DOHH2 (cell line): Measurements from ENCODE around the gene FAM237A.

Source experiments
- H3F3A ChIP-seq: fragments of 200-600 bp; sonication (generic), shearing (Covaris generic); 2 replicates; pipeline ENCODE4 v1.6.0; 2016; ENCODE audit warnings: antibody characterized with exemption, mild to moderate bottlenecking; ENCODE audit not compliant: control insufficient read depth, insufficient read depth
- H3K27ac ChIP-seq: fragments of 200-600 bp; sonication (generic); 2 replicates; pipeline ENCODE4 v1.5.1; 2014; ENCODE audit warnings: low read depth, mild to moderate bottlenecking, low read length, moderate library complexity
- H3K27me3 ChIP-seq: fragments of 200-600 bp; sonication (generic); 2 replicates; pipeline ENCODE4 v1.6.1; 2014; ENCODE audit warnings: mild to moderate bottlenecking, low read length, mixed read lengths; ENCODE audit not compliant: control insufficient read depth
- H3K36me3 ChIP-seq: fragments of 200-600 bp; sonication (generic); 2 replicates; pipeline ENCODE4 v1.6.1; 2014; ENCODE audit warnings: mild to moderate bottlenecking, low read length, moderate library complexity, mixed read lengths; ENCODE audit not compliant: control insufficient read depth
- H3K4me1 ChIP-seq: fragments of 200-600 bp; sonication (generic); 2 replicates; pipeline ENCODE4 v1.6.1; 2014; ENCODE audit warnings: mild to moderate bottlenecking, low read length, mixed read lengths; ENCODE audit not compliant: control insufficient read depth
- H3K4me2 ChIP-seq: fragments of 200-600 bp; sonication (generic); 2 replicates; pipeline ENCODE4 v1.6.0; 2014; ENCODE audit warnings: mild to moderate bottlenecking, low read length, moderate library complexity
- H3K4me3 ChIP-seq: fragments of 200-600 bp; sonication (generic); 2 replicates; pipeline ENCODE4 v1.5.1; 2014; ENCODE audit warnings: mild to moderate bottlenecking, low read length, mixed read lengths
- H3K79me2 ChIP-seq: fragments of 200-600 bp; sonication (generic); 2 replicates; pipeline ENCODE4 v1.6.1; 2014; ENCODE audit warnings: mild to moderate bottlenecking, low read length, mixed read lengths; ENCODE audit not compliant: control insufficient read depth
- H3K9me2 ChIP-seq: fragments of 200-600 bp; sonication (generic); replicated peaks from 2 replicates; pipeline ENCODE4 v1.6.1; 2014; ENCODE audit warnings: mild to moderate bottlenecking, low read length, mixed read lengths; ENCODE audit not compliant: control insufficient read depth
- H3K9me3 ChIP-seq: fragments of 200-600 bp; sonication (generic); 2 replicates; pipeline ENCODE4 v1.6.1; 2014; ENCODE audit warnings: antibody characterized with exemption, low read length, mixed read lengths; ENCODE audit not compliant: control insufficient read depth, insufficient read depth
- H4K20me1 ChIP-seq: fragments of 200-600 bp; sonication (generic); 2 replicates; pipeline ENCODE4 v1.6.0; 2014; ENCODE audit warnings: low read depth, mild to moderate bottlenecking, antibody characterized with exemption, low read length, moderate library complexity; ENCODE audit not compliant: control insufficient read depth, insufficient read depth
- CTCF ChIP-seq: fragments of 200-600 bp; sonication (generic); IDR thresholded peaks from one replicate; pipeline ENCODE4 v1.5.1; 2014; ENCODE audit warnings: antibody characterized with exemption, mild to moderate bottlenecking, low read depth, low read length; ENCODE audit not compliant: poor library complexity, severe bottlenecking
- EZH2phosphoT487 ChIP-seq: fragments of 200-600 bp; sonication (generic); IDR thresholded peaks from 2 replicates; pipeline ENCODE4 v1.6.1; 2017; ENCODE audit warnings: borderline replicate concordance, mild to moderate bottlenecking, antibody characterized with exemption, low read length, moderate library complexity, mixed read lengths

Gene FAM237A

GRCh38 chr2:206693399-206694137 is 51.3 kb downstream of the FAM237A start:
- no peaks in the 10 kb centered on the region for H4K20me1 ChIP-seq
- H3F3A ChIP-seq, result no peaks in the 10 kb centered on the region
- H3K4me3 ChIP-seq, result no peak overlapping the region
- peaks cover 6% of the 10 kb centered on the region; the same call in 1 of the 2 replicates for H3K27me3 ChIP-seq
- H3K4me2 ChIP-seq, result no peak overlapping the region
- H3K27ac ChIP-seq, result no peak overlapping the region
- no peaks in the 10 kb centered on the region for H3K9me3 ChIP-seq
- no peaks in the 10 kb centered on the region for H3K79me2 ChIP-seq
- H3K4me1 ChIP-seq, result 0 out of 2 replicates have a peak, but pooled peaks cover 3% of the 10 kb centered on the region
- H3K9me2 ChIP-seq, result no peaks in the 10 kb centered on the region
- TF ChIP-seq CTCF (peak; percentile 70), EZH2phosphoT487 (no peak)
- H3K36me3 ChIP-seq, result no peaks in the 10 kb centered on the region

- Histone ChIP-seq H3K4me1 (no peaks in the 10 kb centered on the region), H3K9me2 (no peaks in the 10 kb centered on the region), H3K4me2 (no peak overlapping the region), H3K27ac (no peak overlapping the region), H3K36me3 (no peaks in the 10 kb centered on the region), H3K4me3 (no peak overlapping the region), H3K27me3 (peaks cover 11% of the 10 kb centered on the region; the same call in 1 of the 2 replicates), H3K79me2 (no peaks in the 10 kb centered on the region), H3K9me3 (no peaks in the 10 kb centered on the region), H4K20me1 (no peaks in the 10 kb centered on the region), H3F3A (no peaks in the 10 kb centered on the region)
- TF ChIP-seq CTCF, result no peak
- no peak for TF ChIP-seq EZH2phosphoT487
Measured at GRCh38 chr2:206696910-206697309, 54.6 kb downstream of the FAM237A start.

GRCh38 chr2:206698811-206699210 is 56.5 kb downstream of the FAM237A start:
- Histone ChIP-seq H3K9me2 (no peaks in the 10 kb centered on the region), H3K4me1 (no peaks in the 10 kb centered on the region), H3K4me3 (no peak overlapping the region), H3K27me3 (peaks cover 8% of the 10 kb centered on the region; the same call in 1 of the 2 replicates), H3K4me2 (no peak overlapping the region), H3K36me3 (no peaks in the 10 kb centered on the region), H4K20me1 (no peaks in the 10 kb centered on the region), H3K9me3 (no peaks in the 10 kb centered on the region), H3K27ac (no peak overlapping the region), H3F3A (no peaks in the 10 kb centered on the region), H3K79me2 (no peaks in the 10 kb centered on the region)
- TF ChIP-seq CTCF, result no peak
- no peak for TF ChIP-seq EZH2phosphoT487
